ENCODE measurements around the gene SPRED2. TPM values are rescaled to one million over a fixed set of nuclear protein-coding genes. Genes with fewer than 3 reads are reported as not detected.

The SPRED2 gene
- total and polyA plus RNA-seq, 10 donors, result 3.5 to 26.4 (median 13.8) TPM

DNA sequence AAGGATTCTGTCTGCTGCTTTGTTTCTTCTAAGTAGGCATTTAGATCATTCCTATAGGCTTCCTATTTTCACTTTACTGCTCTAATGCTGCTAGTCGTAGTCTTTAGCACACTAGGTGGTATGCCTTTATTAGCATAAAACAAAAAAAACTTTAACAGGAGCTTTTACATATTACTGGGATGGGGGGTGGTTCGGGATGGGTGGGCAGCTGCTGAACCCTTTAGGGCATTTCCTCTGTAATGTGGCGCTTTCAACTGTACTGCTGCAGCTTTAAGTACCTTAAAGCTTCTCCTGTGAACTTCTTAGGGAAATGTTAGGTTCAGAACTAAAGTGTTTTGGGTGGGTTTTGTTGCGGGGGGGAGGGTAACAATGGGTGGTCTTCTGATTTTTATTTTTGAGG lies 163.4 kb downstream of the SPRED2 start:
- TF ChIP-seq POLR2A (IDR thresholded peaks at IDR 0.05) (no peak), POLR2AphosphoS5 (IDR thresholded peaks at IDR 0.05) (no peak)
- TF ChIP-seq, protein P1, sequence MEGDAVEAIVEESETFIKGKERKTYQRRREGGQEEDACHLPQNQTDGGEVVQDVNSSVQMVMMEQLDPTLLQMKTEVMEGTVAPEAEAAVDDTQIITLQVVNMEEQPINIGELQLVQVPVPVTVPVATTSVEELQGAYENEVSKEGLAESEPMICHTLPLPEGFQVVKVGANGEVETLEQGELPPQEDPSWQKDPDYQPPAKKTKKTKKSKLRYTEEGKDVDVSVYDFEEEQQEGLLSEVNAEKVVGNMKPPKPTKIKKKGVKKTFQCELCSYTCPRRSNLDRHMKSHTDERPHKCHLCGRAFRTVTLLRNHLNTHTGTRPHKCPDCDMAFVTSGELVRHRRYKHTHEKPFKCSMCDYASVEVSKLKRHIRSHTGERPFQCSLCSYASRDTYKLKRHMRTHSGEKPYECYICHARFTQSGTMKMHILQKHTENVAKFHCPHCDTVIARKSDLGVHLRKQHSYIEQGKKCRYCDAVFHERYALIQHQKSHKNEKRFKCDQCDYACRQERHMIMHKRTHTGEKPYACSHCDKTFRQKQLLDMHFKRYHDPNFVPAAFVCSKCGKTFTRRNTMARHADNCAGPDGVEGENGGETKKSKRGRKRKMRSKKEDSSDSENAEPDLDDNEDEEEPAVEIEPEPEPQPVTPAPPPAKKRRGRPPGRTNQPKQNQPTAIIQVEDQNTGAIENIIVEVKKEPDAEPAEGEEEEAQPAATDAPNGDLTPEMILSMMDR (IDR thresholded peaks at IDR 0.05 in 8 of 11, conservative IDR thresholded peaks at IDR 0.05 in 3 of 11), result no peak
- intact Hi-C loops (cut with DNase I; ENCODE audit: low total_unique reads), result loop anchor here (5.0 to 10.0 kb wide), 2 partner anchors 166 to 303 kb away; partner anchors contain the start of gene SPRED2
- 65 to 93% (median 84%) methylated on average over 4 of the region's 4 CpGs for WGBS, 5 donors
- no peak overlapping the region for H3K27ac ChIP-seq
- no peaks in the 10 kb centered on the region for H3K27me3 ChIP-seq (replicated peaks in 1 of 7)
- no peaks in the 10 kb centered on the region for H3K9me3 ChIP-seq
- H3K36me3 ChIP-seq, result peaks cover 0 to 100% (median 72%) of the 10 kb centered on the region in 6 donors
- no peak overlapping the region for H3K4me3 ChIP-seq
- H3K4me1 ChIP-seq, result peaks cover 0 to 30% (median 7%) of the 10 kb centered on the region in 6 donors
- no peak for DNase-seq

DNA sequence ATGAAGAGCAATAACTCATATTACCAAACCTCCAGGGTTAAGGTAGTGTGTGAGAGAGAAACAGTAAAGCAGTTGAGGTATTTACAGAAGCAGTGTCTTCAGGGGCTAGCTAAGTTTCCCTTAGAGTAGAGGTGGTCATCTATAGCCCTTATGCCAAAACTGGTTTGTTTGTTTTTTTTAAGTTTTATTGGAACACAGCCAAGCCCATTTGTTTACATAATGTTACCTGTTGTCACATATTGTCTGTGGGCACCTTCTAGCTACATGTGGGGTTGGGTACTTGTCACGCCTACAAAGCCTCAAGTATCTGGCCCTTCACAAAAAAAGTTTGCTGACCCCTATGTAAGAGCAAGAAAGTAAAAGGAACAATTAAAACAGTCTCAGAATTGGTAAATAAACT lies 165.4 kb downstream of the SPRED2 start:
- peaks cover 0 to 100% (median 72%) of the 10 kb centered on the region in 6 donors for H3K36me3 ChIP-seq
- H3K27me3 ChIP-seq (replicated peaks in 1 of 7), result no peaks in the 10 kb centered on the region
- H3K4me3 ChIP-seq, result no peak overlapping the region
- H3K4me1 ChIP-seq, result peaks cover 0 to 30% (median 7%) of the 10 kb centered on the region in 6 donors
- 89 to 100% (median 98%) methylated on average over 1 of the region's 1 CpG for WGBS, 5 donors
- DNase-seq, result no peak
- intact Hi-C loops (cut with DNase I; ENCODE audit: low total_unique reads), result loop anchor here (5.0 to 10.0 kb wide), 2 partner anchors 168 to 305 kb away; partner anchors contain the start of gene SPRED2
- H3K9me3 ChIP-seq, result no peaks in the 10 kb centered on the region
- H3K27ac ChIP-seq, result peak overlapping the region in 1 of 8 donors; percentile 5
- TF ChIP-seq, protein P1 (IDR thresholded peaks at IDR 0.05 in 8 of 11, conservative IDR thresholded peaks at IDR 0.05 in 3 of 11), result no peak
- no peak for TF ChIP-seq POLR2A (IDR thresholded peaks at IDR 0.05)
- TF ChIP-seq POLR2AphosphoS5 (IDR thresholded peaks at IDR 0.05), result no peak

DNA sequence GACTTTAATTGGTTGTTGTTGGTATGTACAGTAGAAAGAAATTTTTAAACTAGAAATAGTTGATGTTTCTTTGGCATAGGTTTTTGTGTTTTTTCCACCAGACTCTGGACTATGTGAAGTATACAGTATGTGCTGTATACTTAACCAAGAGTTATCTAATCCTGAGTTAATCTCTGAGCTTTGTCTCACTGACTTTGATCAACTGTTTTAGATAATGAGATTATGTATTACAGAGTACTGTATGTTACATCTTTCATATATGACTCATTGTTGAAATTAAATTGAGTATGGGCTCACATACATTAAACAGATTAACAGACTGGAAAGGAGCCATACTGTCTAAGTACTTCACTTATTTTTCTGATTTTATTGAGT lies 166.7 kb downstream of the SPRED2 start:
- Histone ChIP-seq H3K4me3 (no peak overlapping the region), H3K9me3 (no peaks in the 10 kb centered on the region), H3K27me3 (replicated peaks in 1 of 7) (no peaks in the 10 kb centered on the region), H3K36me3 (peaks cover 0 to 100% (median 67%) of the 10 kb centered on the region in 6 donors), H3K27ac (no peak overlapping the region), H3K4me1 (peaks cover 0 to 38% (median 9%) of the 10 kb centered on the region in 6 donors)
- intact Hi-C loops (cut with DNase I; ENCODE audit: low total_unique reads), result loop anchor here (2.0 to 10.0 kb wide), 3 partner anchors 169 to 307 kb away; partner anchors contain the start of gene SPRED2
- no peak for TF ChIP-seq POLR2AphosphoS5 (IDR thresholded peaks at IDR 0.05)
- TF ChIP-seq POLR2A (IDR thresholded peaks at IDR 0.05), result no peak
- TF ChIP-seq, protein P1 (IDR thresholded peaks at IDR 0.05 in 8 of 11, conservative IDR thresholded peaks at IDR 0.05 in 3 of 11), result no peak
- DNase-seq, result no peak

DNA sequence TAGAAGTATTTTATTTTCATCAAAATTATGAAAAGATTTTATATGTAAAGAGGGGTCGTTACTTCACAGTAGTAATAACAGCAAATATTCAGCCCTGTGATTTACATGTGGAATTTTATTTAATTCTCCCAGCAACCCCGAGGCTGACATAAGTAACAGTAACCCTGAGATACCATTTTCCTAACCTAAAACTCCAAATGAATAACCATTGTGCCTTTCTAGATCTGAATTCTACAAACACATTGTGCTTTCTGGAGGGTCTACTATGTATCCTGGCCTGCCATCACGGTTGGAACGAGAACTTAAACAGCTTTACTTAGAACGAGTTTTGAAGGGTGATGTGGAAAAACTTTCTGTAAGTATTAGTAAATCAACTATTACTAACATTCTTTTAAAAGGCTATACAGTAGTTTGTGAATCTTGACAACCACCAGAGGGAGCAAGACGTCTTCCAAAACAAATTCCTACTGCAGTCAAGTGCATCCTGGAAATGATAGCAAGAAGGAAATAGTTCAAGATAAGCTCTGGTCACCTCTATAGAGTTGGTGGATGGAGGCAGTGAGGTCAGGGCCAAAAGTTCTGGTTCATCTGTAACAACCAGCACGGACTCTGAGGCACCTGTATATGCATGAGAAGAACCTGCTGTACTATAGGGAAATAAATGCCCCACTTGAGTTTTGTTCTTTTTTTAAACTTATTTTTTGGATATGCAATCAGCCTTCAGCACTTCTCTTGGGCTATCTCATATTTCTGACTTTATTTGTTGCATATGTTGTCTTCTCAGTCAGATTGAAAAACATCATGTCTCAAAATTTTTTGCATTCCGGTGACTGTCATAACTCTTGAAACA lies 167.4 kb downstream of the SPRED2 start:
- no peak overlapping the region for H3K27ac ChIP-seq
- TF ChIP-seq POLR2A (IDR thresholded peaks at IDR 0.05), result no peak
- TF ChIP-seq POLR2AphosphoS5 (IDR thresholded peaks at IDR 0.05), result peak in 1 of 3 donors; percentile 62
- TF ChIP-seq, protein P1 (IDR thresholded peaks at IDR 0.05 in 8 of 11, conservative IDR thresholded peaks at IDR 0.05 in 3 of 11), result peak in 9 of 11 experiments; percentile 27 to 80 (median 65)
- H3K27me3 ChIP-seq (replicated peaks in 1 of 7), result no peaks in the 10 kb centered on the region
- intact Hi-C loops (cut with DNase I; ENCODE audit: low total_unique reads), result loop anchor here (2.0 to 10.0 kb wide), 3 partner anchors 170 to 307 kb away; partner anchors contain the start of gene SPRED2
- no peak for DNase-seq
- H3K4me3 ChIP-seq, result no peak overlapping the region
- 48 to 59% (median 56%) methylated on average over 8 of the region's 8 CpGs for WGBS, 5 donors
- H3K4me1 ChIP-seq, result peaks cover 0 to 44% (median 12%) of the 10 kb centered on the region in 6 donors
- no peaks in the 10 kb centered on the region for H3K9me3 ChIP-seq
- H3K36me3 ChIP-seq, result peaks cover 0 to 100% (median 66%) of the 10 kb centered on the region in 6 donors

Data from spleen (tissue), 11 donors.